Activated T-cell treated with anti-CD3 and anti-CD28 coated beads, Interleukin-2, amount 50 U/mL, for 72 hours (primary cell): ENCODE measurements around the gene GTF3C4. TPM values are rescaled to one million over a fixed set of nuclear protein-coding genes. Genes with fewer than 3 reads are reported as not detected.

Source experiments
- ATAC-seq, 2 donors: fragments of 150-1000 bp; cut with Tn5 transposase; replicated peaks in 1 of 2; 2 replicates each; pipeline ENCODE4 v1.10.0; 2021; ENCODE audit warnings: moderate library complexity in 2 of 2, mild to moderate bottlenecking in 1 of 2
- DNase-seq, 2 donors: peaks; one replicate each; pipeline ENCODE4 v3.0.0; 2021 to 2022; ENCODE audit warnings: mixed read lengths in 1 of 2
- H3K27ac Mint-ChIP-seq: one replicate; pipeline ENCODE4 v1.8.0; 2022; ENCODE audit warnings: mild to moderate bottlenecking, moderate library complexity, mixed read lengths
- H3K27me3 Mint-ChIP-seq: one replicate; pipeline ENCODE4 v1.8.0; 2022; ENCODE audit warnings: low read depth, mixed read lengths
- H3K36me3 Mint-ChIP-seq, 2 donors: one replicate each; pipeline ENCODE4 v1.8.0; 2022; ENCODE audit warnings: mixed read lengths in 2 of 2, mild to moderate bottlenecking in 1 of 2; ENCODE audit not compliant: insufficient read depth in 2 of 2
- H3K4me1 Mint-ChIP-seq: one replicate; pipeline ENCODE4 v1.8.0; 2022; ENCODE audit warnings: low read depth, mixed read lengths
- H3K4me3 Mint-ChIP-seq, 2 donors: one replicate each; pipeline ENCODE4 v1.8.0; 2022; ENCODE audit warnings: mild to moderate bottlenecking in 2 of 2, mixed read lengths in 2 of 2, moderate library complexity in 2 of 2
- H3K9me3 Mint-ChIP-seq, 2 donors: one replicate each; pipeline ENCODE4 v1.8.0; 2022; ENCODE audit warnings: mixed read lengths in 2 of 2
- total RNA-seq, 2 donors: library from RNA; stranded (reverse); gene quantifications; one replicate each; pipeline ENCODE4 v1.2.3, GENCODE V29; 2022

Gene GTF3C4
- total RNA-seq, 2 donors from 2014 or later: 13.8 to 16.0 TPM

DNA sequence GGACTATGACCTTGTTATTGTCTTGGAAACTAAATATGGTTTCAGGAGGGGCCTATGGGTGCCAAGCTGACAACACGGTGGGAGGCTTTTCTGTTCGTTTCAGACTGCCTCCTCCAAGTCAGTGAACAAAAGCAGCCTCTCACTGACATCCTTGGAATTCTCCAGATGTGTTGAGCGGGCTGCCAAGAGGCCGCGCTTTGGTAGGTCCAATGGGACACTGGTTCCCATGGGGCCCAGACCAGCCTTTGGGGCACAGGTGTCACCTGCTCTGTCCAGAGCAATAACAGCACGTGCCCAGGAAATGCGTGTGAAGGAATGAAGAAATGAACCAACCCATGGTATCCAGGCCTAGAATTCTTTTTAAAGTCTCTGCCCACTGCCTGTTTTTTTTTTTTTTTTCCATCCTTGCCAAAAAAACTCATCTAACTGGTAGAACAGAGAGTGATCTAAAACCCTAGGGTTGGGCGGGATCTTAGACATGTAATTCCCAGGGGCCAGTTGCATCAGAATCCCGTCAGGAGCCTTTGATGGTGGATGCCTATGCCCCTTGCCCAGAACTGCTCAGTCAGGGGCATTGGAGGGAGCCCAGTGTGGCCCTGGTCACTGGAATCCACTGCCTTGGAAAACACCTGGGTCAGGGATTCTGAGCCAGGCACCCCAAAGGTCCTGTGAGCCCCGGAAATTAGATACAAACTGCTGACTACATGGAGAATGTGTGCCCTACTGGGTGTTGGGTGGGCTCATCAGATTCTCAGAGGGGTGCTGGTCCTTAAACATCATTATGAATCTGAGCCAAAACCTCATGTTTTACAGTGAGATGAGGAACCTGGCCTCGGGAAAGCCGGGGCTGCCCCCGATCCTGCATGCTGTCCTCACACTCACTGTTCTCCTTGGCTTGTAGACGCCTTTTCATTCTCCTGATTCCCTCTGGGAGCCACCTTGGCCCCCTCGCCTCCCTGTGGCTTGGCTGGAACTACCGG is 60.1 kb downstream of the GTF3C4 start:
- H3K4me1 Mint-ChIP-seq: no peaks in the 10 kb centered on the region
- H3K4me3 Mint-ChIP-seq: no peak overlapping the region
- no peak overlapping the region for H3K27ac Mint-ChIP-seq
- DNase-seq (no peak), ATAC-seq (no peak)
- H3K27me3 Mint-ChIP-seq: peaks cover 6% of the 10 kb centered on the region
- H3K36me3 Mint-ChIP-seq: no peaks in the 10 kb centered on the region
- no peaks in the 10 kb centered on the region for H3K9me3 Mint-ChIP-seq

DNA sequence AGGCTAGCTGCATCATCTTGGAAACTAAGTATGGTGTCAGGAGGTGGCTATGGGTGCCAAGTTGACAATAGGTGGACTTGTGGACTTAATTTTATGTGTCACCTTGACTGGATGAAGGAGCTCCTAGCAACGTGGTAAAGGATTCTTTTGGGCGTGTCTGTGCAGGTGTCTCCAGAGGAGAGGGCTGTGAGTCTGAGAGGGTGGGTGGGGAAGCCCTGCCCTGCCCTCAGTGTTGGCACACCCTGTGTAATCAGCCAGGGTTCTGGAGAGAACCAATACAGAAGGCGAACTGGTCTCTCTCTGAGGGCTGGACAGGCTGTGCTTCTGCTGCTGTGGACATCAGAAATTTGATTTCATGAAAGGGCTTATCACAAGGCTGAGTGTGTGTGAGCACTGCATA is 61.0 kb downstream of the GTF3C4 start:
- Mint-ChIP-seq H3K27me3 (peaks cover 6% of the 10 kb centered on the region), H3K4me1 (no peaks in the 10 kb centered on the region), H3K36me3 (no peaks in the 10 kb centered on the region), H3K27ac (no peak overlapping the region), H3K9me3 (no peaks in the 10 kb centered on the region), H3K4me3 (no peak overlapping the region)
- ATAC-seq (no peak), DNase-seq (no peak)

DNA sequence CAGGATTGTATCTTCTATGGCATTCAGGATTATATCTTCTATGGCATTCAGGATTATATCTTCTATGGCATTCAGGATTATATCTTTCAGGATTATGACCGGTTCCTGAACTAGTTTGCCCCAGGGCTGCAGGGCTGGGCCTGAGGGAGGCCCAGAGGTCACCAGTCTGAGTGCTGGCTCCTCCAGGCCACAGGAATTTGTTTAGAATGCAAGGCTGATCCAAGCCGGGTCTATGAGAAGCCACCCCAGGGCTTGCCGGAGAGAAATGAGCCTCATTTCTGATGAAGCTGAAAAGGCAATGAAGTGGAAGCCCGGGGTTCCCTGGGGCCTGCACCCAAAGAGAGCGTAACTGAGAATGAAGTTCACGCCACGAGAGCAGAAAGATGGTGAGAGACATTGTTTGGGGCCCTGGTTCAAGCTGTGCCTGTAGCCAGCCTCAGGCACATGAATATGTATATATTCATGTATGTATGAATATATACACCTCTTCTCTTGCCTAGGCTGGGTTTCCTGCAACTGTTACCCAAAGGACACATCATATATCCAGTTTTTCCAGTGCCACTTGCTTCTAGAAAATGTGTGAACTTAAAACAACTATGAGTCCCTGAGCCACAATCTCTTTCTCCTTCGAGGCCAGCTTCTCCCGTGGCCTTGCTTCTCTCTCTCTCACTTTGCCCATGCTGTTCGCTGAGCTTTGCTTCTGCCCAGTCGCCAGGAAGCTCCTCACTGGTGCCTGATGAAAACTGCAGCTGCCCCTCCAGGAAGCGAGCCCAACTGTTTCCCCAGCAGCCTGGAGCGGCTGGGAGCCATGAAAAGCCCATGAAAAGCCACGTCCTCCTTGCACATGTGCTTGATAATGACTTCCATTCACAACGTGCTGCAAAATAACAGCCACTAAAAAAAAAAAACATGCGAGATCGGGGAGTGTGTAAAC is 62.3 kb downstream of the GTF3C4 start:
- Mint-ChIP-seq H3K9me3 (no peaks in the 10 kb centered on the region), H3K27ac (peak overlapping the region; percentile 60), H3K4me3 (no peak overlapping the region), H3K4me1 (no peaks in the 10 kb centered on the region), H3K36me3 (no peaks in the 10 kb centered on the region), H3K27me3 (peaks cover 5% of the 10 kb centered on the region)
- DNase-seq (no peak), ATAC-seq (no peak)

DNA sequence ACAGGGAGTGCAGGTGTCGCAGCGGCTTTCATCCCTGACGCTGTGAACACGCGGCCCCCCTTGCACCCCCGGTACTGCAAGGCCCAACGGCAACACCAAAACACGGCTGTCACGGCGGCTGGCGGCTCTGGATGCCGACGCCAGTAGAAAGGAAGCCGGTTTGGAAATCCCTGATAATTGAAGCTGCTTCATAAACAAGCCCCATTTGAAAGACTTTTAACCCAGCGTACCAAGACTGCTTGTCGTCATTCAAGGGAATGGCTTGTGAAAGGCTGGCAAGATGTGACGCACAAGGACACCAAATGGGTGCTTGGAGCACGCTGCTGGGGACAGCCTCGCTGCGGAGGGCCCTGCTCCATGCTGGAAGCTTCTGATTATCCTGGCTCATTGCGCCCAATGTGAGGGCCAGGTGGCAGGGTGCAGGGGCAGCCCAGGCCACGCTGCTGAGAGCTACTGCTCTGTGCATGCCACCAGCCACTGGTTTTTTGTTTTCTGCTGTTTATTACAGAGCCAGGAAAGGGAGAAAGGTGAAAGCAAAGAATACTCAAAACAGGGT is 63.1 kb downstream of the GTF3C4 start:
- H3K27ac Mint-ChIP-seq: no peak overlapping the region
- no peaks in the 10 kb centered on the region for H3K27me3 Mint-ChIP-seq
- H3K4me1 Mint-ChIP-seq: no peaks in the 10 kb centered on the region
- no peaks in the 10 kb centered on the region for H3K36me3 Mint-ChIP-seq
- ATAC-seq (no peak), DNase-seq (no peak)
- H3K9me3 Mint-ChIP-seq: no peaks in the 10 kb centered on the region
- H3K4me3 Mint-ChIP-seq: no peak overlapping the region

DNA sequence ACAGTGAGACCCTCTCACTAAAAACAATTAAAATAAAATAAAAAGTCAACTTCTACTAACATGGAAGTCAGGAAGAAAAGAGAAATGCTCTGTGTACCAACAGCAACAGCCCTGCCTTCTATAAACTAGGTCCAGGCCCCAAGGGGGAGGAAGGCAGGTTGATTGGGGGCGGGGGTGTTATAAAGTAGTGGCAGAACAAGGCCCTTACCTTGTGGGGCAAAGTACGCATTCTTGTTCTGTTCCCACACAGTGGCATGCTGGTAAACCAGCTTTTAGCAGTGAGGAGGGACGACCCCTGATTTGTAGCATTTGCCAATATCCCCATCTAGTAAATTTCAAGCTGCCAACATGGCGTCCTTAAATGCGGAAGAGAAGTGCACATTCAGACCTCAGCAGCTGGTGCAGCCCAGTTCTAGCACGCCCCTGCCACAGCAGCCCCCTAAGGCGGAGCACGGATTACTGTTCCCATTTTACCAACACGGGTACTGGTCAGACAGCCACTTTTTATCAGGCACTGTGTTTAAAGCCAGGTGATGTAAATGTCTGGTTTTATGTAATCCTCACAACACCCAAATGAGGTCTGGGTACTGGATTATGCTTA is 69.5 kb downstream of the GTF3C4 start:
- Mint-ChIP-seq H3K27me3 (peaks cover 26% of the 10 kb centered on the region), H3K9me3 (no peaks in the 10 kb centered on the region), H3K4me3 (no peak overlapping the region)

DNA sequence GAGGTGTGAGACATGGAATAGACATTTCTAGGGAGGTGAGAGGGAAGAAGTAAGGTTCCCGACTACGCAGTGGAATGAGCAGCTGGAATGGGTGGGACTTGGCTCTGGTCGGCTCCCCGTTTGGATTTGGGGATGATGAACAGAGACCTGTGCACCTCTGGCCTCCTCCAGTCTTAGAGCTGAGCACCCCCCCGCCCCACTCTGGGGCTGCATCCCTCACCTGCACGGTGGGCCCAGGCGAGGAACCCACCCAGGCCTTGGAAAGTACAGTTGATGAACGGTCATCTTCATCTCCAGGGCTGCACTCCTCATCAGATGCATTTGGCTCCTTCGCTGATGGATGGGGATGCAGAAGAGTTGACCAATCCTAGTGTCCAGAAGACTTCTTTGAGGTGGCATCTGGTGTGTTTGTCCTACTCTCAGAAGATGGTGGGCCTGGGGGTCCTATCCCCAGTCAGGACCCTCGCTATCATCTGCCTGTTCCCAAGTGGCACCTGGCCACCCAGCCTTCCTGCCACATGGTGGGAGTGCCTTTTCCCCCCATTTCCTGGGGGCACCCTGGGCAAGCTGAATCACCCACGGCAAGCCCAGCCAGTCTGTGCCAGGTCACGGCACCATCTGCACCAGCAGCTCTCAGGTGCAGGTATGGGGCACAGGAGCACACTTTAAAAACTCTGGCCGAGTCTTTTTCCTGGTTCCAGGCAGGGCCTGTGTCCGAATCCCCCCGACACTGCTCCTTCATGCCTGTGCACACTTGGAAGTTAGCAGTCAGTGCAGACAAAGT is 70.5 kb downstream of the GTF3C4 start:
- no peaks in the 10 kb centered on the region for H3K9me3 Mint-ChIP-seq
- no peak overlapping the region for H3K4me3 Mint-ChIP-seq
- no peak overlapping the region for H3K27ac Mint-ChIP-seq
- peaks cover 36% of the 10 kb centered on the region for H3K27me3 Mint-ChIP-seq
- H3K4me1 Mint-ChIP-seq: no peaks in the 10 kb centered on the region
- ATAC-seq: no peak
- H3K36me3 Mint-ChIP-seq: no peaks in the 10 kb centered on the region
- DNase-seq: no peak

More for the DNA sequence above, 69.5 kb downstream of the GTF3C4 start:
- H3K4me1 Mint-ChIP-seq: no peaks in the 10 kb centered on the region
- no peaks in the 10 kb centered on the region for H3K36me3 Mint-ChIP-seq
- DNase-seq: no peak
- H3K27ac Mint-ChIP-seq: no peak overlapping the region
- ATAC-seq: no peak

DNA sequence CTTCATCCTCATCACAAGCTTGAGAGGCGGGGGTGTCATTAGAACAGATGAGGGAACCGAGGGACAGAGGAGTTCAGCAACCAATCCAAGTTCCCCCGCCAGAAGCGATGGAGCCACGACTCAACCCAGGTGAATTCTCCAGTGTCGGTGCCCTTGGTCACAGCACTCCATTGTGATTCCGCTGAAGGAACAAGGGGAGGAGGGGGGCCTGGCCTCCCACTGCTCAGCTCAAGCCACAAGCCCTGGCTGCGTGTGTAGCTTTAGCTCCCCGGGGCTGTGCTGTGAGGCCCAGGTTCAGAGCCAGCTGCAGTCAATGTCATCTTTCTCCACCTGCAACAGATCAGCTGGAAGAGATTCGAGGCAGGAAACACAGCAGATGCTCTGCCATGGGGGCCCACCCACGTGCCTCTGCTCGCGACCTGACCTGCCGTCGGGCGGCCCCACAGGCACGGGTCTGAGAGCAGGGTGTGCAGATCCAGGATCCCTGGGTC is 72.6 kb downstream of the GTF3C4 start:
- H3K27ac Mint-ChIP-seq: no peak overlapping the region
- no peak for ATAC-seq
- H3K4me1 Mint-ChIP-seq: no peaks in the 10 kb centered on the region
- H3K27me3 Mint-ChIP-seq: peaks cover 46% of the 10 kb centered on the region
- no peak overlapping the region for H3K4me3 Mint-ChIP-seq
- no peaks in the 10 kb centered on the region for H3K36me3 Mint-ChIP-seq
- no peak for DNase-seq
- no peaks in the 10 kb centered on the region for H3K9me3 Mint-ChIP-seq

DNA sequence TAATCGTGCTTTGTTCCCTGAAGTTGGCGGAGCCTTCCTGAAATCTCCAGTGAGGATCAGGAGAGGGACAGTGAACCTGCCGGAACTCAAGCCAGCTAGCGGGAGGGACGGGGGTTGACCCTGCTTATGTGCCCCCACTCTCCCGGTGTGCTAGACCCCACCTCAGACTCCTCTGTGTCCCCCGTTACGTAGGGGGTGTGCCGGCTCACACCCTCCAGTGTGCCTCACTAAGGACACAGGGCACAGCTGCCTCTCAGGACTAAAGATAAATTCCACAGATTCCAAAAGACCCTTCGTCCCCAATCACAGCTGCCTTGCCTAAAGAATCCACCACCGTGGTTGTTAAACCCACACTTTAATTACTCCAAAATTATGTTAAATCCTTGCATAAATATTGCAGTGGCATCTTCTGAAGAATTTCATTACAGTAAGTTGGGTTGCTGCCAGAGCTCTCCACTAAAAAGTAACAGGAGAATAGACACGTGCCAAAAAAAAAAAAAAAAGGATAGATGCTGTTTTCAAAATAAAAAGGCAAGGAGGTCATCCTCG is 73.7 kb downstream of the GTF3C4 start:
- no peak overlapping the region for H3K27ac Mint-ChIP-seq

More for the DNA sequence above, 73.7 kb downstream of the GTF3C4 start:
- no peak overlapping the region for H3K4me3 Mint-ChIP-seq
- DNase-seq (no peak), ATAC-seq (no peak)
- H3K9me3 Mint-ChIP-seq: no peaks in the 10 kb centered on the region
- no peaks in the 10 kb centered on the region for H3K36me3 Mint-ChIP-seq
- H3K4me1 Mint-ChIP-seq: no peaks in the 10 kb centered on the region
- peaks cover 46% of the 10 kb centered on the region for H3K27me3 Mint-ChIP-seq

Other genes with a start within 250 kb of the GTF3C4 start
- not detected for gene BARHL1, start 87.9 kb upstream of the GTF3C4 start, total RNA-seq
- gene DDX31, start 481 bp upstream of the GTF3C4 start, total RNA-seq: 10 to 100 TPM; 13.9 to 16.7 TPM
- gene AK8, start 207.8 kb downstream of the GTF3C4 start, total RNA-seq: under 1 TPM; 0.24 to 0.63 TPM
- gene SPACA9, start 208.4 kb downstream of the GTF3C4 start, total RNA-seq: 1 to 10 TPM; 5.2 to 5.8 TPM